ENCODE data around the gene KCNC1.

The KCNC1 gene

DNA sequence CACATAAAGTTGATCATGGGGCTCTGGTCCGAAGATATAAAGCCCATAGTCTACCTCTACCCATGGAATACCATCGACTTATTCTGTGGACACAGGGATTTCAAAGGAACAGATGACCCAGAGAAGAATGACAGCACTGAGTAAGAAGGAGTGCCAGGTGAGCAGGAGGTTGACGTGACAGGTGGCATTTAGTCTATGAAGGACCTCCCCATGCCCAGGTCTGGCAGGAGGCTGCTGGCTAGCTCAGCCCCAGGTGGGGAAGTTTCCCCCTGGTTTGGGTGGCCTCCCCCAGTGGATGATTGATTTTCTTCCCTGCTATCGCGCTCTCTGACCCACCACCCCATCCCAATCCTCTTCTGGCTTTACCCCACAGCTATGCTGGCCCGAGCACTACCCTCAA, 39.1 kb downstream of the KCNC1 start:
- no peak for DNase-seq (ENCODE audit: low read depth in 3 of 3)

DNA sequence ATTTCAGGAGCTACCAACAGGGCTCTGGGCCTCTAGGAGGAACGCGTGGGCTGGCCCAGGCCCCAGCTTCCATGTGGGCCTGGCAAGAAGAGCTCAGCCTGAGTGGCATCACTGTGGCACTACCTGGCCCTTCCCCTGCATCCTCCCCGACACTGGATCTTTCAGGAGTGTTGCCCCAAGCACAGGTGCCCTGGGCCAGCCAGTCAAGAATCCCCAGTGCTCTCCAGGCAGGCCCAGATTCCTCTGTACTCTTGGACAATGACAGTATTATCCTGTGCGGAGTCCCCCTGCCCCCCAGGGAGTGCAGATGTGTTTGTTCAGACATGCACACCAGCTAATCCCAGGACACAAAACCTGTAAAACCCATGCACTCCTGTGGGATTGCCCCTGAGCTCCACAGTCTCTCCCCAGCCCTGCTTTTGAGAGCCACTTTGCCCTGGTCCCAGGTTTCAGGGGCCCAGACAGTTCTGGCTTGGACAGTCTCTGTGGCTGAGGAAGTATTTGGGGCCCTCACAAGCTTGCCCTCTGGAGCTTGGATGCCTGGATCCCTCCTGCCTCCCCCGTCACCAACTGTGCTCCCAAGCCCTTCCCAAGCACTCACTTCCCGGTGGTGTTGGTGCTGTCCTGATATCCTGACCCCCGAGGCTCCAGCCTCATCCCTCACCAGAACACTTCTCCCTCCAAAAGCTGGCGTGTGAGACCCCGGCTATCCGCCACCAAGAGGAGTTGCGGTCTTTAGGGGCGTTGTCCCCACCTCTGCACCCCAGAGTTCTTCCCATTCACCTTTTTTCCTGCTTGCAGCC, 39.9 kb downstream of the KCNC1 start:
- no peak for DNase-seq (ENCODE audit: low read depth in 3 of 3)

DNA sequence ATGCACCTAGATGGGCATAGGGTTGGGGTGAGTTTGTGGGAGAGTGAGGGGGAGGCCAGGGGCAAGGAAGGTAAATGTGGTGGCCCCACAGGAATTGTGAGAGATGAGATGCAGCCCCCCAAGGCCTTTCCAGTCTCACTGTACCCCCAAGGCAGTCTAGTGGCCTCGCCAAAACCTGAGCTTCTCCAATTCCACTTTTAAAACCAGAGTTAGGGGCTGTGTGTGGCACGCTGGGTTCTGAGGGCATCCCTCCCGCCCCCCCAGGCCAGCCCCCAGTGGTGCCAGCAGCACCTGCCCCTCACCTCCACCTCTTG, 40.4 kb downstream of the KCNC1 start:
- no peak for DNase-seq (ENCODE audit: low read depth in 3 of 3)

DNA sequence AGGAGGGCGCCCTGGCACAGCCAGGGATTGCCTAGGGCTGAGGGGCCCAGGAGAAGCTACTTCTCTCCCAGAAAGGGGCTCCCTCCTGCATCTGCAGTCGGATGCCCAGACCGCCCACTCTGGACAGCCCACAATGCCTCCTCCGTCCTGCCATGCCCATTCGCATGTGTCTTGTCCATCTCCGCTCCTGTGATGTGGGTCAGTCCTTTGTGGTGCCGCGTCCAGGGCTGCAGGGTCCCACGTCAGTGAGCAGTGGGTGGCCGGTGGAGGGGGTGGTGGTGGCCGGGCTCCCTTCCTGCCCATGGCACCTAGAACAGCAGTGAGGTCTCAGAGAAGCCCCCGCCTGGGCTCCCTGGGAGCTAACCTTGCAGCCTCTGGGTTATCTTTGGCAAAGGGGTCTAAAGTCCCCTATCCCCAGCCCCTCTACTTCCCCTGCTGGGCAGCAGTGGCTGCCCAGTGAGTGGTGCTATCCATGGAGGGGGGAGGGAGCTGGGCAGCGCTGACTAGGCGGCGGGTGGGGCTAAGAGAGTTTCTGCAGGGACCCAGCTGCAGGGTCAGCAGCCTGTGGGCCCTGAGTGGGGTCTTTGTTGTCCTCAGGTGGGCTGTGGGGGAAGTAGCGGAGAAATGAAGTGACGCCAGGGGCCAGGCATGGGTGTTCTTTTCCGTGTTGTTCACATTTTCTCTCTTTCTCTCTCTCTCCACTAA, 41.1 kb downstream of the KCNC1 start:
- no peak for DNase-seq (ENCODE audit: low read depth in 3 of 3)

DNA sequence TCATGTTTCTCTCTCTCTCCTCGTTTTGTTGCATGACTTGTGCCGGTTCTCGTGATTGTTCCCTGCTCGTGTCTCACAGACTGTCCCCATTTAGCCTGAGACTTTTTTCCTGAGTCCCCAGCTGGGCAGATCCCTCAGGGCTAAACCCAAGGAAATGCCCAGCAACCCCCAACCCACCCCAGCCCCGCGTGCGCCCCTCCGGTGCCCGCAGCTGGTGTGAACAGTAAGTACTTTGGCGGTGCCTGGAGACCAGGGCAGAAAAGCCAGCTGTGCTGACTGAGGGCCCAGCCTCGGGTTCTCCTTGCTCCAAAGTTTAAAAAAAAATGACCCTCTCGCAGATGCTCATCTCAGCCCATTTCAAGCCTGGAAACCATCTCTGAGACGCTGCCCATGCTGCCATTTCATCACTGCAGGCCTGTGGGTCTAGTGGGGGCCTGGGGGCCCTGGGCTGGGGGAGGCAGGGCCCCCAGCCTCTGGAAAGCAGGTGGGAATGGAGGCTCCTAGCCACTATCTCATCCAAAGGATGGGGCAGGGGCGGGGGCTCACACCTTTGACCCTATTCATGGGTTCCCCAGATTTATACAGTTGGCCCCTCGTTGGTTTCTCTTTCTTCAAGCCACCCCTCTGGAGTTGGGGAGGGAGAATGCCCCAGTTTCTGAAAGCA, 41.8 kb downstream of the KCNC1 start:
- no peak for DNase-seq (ENCODE audit: low read depth in 3 of 3)

DNA sequence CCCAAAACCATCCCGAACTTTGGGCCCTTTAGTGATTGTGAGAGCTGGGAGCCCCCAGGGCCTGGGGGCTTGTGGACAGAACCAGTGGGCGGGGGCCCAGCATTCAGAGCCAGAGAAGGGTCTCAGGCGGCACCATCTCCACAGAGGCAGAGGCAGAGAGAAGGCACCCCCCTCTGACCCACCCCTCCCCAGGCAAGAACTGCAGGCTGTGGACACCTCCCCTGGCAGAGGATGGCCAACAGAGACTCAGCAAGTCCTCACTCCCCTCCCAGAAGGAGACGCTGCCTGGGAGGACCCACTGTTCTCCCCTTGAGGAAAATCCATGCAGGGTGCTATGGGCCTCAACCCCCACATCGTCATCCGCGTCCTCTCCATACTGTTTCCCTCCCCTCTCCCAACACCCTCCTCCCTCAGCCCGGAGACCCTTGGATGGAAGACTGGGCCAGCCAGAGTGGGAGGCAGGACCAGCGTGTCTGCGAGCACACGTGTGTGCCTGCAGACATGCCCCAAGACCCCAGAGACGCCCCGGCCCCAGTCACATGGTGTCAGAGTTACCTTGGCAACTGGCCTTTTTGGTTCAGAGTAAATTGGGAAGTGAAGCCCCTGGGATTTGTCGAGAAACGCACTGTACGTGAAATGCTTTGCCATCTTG, 42.6 kb downstream of the KCNC1 start:
- DNase-seq (ENCODE audit: low read depth in 3 of 3): no peak

DNA sequence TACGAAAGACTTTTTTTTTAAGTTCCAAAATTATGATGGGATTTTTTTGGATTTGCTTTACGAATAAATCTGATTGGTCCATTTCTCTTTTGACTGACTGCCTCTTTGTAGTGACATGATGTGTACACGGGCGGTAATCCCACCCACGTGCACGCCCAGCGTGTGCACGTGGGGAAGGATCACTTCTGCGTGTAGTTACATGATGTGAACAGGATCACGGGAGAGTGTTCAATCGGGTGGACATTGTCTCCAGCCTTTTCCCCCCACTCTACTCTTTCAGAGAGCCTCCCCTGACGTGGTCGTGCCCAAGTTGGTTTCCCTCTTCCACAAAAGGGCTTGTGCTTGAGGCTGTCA, 43.1 kb downstream of the KCNC1 start:
- DNase-seq (ENCODE audit: low read depth in 3 of 3): no peak

DNA sequence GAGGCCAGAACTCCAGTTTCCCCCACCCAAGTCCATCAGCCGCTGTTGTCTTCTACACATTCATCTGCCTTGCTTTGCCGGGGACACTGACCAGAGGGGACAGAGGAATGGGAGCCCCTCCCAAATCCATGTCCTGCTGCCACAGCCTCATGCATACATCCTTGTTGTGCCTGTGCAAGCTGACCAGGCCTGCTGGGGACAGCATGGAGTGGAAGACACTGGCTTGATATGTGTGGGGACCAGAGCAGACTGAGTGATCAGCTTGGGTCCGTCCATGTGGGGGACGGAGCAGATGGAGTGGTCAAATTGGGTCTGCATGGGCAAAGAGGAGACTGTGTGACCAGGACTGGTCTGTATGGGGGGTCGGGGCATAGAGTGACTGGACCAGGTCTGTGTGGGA, 43.8 kb downstream of the KCNC1 start:
- no peak for DNase-seq (ENCODE audit: low read depth in 3 of 3)

DNA sequence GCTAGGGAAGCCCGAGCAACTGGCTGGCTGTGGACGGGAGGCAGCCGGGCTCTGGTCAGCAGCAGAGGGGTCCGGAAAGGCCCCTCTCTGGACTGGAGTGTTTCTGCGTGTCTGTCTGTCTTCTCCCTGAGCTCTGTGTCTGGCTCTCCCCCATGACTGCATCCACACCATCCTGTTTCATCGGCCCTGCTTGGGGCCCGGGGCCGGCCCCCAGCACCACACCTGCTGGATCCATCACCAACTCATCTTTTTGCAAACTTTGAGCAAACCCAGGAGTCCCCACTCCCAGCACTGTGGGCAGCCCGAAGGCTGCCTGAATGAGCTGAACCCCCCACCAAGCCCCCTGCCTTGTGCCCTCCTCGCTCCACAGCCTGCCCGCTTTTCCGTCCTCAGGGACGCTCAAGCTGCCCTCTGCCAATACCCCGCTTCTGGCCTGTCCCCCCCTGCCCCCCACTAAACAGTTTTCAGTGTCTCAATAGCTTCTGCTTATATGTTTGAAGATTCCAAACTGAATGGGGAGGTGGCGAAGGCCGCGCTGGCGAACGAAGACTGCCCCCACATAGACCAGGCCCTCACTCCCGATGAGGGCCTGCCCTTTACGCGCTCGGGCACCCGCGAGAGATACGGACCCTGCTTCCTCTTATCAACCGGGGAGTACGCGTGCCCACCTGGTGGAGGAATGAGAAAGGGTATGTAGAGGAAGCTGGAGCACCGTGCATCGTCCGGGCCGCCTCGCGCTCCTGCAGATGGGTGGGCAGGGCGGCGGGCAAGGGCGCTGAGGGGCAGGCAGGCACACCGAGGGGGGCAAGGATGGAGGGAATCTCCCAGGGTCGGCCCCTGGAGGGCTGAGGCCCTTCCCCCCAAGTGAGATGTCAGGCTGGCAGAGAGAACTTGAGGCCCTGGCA, 44.6 kb downstream of the KCNC1 start:
- DNase-seq (ENCODE audit: low read depth in 3 of 3): no peak

DNA sequence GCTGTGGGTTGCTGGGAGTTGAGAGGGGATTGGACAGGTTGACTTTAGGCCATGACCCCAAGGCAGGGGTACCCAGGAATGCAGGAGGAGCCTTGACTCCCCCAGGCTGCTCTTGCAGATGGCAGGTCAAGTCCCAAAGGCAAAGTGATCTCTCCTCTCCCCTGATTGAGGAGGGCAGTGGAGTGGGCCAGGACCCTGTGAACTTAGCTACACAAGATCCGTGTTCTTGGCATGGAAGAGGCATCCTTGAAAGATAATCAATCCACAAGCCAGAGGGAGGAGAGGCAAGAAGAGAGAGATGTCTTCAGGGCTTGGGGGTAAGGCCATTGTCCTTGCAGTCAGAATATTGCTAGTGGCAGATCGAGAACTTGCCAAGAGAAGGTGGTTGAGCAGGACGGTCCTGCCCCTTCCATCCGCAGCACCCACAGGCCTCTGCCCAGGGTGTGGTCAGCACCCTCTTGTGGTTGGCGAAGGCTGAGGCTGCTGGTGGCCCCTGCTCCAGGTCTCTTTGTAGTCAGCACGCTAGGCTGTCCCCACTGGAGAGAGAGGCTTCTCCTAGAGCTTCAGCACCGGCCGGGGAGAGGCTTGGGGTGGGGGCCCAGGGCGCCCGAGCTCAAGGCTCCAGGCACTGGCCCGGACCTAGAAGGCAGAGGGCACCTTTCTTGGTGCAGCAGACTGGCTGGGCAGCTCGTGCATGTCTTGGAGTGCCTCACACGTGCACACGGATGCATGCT, 45.4 kb downstream of the KCNC1 start:
- no peak for DNase-seq (ENCODE audit: low read depth in 3 of 3)

DNA sequence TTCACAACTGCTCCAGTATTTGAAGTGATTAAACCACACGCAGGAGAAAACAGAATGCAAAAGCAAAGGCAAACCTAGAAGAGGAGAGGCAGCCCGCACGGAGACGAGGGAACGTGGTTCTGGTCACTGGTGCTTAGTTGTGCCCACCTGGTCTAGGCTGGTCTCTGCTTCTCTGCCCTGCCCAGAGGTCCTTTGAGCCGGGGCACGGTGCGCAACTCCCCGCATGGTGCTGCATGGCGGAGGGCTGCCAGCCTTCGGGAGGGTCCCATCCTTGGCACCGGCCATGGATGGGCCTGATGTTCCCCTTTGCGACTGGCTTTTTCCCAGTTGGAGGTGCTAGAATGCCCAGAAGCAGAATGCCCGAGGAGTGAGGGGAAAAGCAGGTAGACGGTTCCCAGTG, 46.1 kb downstream of the KCNC1 start:
- no peak for DNase-seq (ENCODE audit: low read depth in 3 of 3)

DNA sequence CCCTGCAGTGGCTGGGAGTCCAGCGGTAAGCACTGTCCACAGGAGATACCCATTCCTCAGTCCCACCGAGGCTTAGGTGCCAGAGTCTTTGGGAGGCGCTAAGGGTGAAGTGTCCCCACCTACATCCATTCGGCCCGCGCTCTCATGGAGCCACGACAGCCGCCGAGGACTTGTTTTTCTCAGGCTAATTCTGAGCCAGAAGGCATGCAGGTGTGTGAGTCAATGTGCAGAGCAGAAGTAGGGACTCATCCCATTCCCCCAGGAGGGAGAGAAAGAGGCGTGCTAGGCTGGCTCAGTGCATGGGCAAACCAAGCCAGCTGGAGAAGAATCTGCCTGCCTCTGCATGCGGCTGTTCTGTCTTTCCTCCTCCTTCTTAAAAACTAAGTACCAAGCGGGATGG, 46.6 kb downstream of the KCNC1 start:
- no peak for DNase-seq (ENCODE audit: low read depth in 3 of 3)

DNA sequence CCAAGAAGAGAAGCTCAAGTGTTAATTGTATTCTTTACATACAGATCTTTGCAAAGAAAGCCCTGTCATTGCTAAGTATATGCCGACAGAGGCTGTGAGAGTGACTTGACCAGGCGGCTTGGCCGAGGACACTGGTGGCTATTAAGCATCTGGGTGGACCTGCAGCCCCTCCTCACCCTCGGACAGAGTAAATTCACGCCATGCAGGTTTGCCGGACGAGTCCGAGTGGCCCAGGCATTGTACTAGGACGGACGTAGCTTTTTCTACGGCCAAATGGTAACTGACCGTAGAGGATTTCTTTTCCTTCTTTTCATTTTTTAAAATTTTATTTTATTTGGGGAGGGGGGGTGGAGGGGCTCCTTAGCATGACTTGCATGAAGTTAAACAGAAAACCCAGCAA, 47.0 kb downstream of the KCNC1 start:
- DNase-seq (ENCODE audit: low read depth in 3 of 3): no peak

DNA sequence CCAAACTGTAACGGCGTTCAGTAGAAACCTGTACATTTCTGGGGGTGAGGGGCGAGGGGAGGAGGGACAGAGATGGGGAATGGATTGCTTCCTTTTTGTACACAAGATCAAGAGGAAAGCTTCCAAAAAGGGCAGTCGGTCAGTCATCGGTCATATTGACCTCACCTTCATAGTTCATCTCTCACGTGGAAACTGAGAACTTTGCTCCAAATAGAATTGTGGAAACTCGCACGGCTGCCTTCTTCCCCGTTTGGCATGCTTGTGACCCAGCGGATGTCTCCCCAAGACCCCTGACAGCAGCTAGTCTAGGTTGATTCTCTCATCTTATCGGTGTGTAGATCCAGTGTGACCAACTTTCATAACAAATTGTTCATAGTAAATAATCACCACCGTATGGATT, 47.6 kb downstream of the KCNC1 start:
- no peak for DNase-seq (ENCODE audit: low read depth in 3 of 3)

DNA sequence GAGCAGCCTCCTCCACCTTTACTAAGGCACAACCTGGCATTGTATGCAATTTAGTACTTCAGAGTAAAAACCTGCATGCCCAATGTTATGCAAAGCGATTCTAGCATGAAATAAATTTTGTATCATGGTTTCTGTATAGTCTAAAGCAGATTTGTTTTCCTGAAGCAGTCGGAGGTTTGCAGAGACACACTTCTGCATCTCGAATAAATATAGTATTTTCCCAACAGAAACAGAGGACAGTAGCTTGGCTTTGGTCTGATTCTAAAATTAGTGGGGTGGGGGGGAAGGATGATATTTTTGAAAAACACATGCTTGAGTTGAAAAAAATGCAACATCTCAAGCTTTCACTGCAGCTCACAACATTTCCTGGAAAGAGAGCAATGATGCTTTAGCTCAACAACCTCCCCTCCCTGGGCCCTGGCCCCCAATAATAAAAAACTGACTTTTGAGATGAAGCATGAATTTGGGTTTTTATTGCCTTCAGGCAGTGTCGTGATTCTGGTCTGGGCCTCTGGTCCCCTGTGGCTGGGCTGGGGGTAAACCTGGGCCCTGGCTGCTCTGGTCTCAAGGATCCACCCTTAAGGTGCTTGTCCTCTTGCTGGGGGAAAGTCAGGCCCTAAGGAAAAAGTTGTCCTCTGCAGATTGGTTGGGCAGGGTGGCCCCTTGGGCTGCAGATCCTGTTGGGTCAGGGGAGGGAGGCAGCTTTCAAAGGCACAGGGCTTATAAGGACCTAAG, 48.2 kb downstream of the KCNC1 start:
- no peak for DNase-seq (ENCODE audit: low read depth in 3 of 3)

DNA sequence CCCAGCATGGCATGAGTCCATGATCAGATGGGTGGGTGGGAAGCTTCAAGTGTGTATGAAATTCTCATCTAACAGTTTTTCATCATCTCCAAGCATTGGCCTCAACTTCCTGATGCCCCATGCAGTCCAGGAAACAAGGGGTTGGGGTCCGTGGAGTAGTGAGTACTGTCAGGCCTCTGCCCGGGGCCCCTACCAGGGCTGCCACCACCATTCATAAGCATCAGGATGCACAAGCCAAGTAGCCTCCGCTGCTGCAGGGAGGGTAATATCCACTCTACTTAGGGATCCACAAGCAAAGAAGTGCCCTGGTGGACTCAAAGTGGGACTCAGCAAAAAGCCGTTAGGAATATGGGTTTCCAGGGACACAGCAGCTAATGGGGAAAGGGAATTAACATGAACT, 49.3 kb downstream of the KCNC1 start:
- no peak for DNase-seq (ENCODE audit: low read depth in 3 of 3)

DNA sequence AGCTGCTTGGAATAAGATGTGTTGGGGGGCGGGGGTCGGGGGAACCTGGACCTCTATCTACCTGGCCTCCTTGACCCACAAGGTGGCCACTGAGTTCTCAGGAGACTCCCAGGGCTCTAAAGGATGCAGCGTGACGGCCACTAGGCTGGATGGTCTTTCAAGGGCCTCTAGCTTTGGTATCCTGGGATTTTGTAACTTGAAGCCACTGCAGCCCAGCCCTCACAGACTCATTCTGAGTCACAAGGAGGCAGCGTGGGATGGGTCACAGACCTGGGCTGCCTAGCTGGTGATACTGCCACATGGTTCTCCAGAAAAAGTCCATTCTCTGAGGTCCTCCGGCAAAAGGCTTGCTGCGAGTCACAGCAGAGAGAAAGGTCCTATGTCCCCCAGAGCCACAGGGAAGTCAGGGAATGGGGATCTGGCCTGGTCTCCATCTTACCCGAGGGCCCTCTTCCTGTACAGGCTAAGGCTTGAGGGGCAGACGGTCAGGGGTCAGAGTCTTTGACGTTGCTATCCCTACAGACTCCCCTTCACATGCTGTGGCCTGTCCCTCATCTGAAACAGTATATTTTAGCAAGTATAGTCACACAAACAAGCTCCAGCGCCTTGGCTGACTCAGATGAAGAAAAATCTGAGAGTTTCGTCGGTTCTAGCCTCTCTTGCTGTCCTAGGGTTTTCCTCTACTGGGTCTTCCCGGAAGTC, 52.4 kb downstream of the KCNC1 start:
- DNase-seq (ENCODE audit: low read depth in 3 of 3): no peak

DNA sequence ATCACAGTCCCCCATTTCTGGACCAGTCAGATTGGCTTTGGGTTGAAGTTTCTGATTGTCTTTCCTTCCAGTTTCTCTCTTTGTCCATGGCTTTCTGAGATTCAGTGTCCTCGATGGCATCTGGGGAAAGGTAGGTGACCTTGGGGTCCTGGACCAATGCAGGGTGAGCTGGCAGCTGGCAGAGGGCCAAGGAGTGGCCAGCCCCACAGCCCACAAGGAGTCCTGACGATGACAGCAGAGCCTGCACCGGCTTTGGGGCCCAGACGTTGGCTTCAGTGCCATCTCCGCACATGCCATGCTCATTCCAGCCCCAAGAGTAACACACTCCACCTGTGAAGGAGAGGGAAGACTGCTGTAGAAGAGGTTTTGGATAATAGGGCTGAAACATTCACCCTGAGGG, 53.5 kb downstream of the KCNC1 start:
- DNase-seq (ENCODE audit: low read depth in 3 of 3): no peak

DNA sequence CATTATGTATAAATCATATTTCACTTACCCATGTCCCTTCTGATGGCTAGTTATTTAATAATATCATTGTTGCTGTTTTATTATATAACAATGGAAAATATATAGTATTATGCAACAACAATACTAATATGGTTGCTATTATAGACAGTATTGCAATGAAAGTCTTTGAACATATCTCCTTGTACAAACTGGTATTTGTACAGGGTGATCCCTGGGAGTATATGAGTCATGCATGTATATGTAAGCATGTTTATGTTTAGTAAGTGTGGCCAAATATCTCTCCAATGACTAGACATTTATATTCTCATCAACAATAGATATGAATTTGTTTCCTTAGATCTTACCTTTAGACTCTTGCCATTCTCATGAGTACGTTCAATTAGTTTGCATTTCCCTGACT, 55.9 kb downstream of the KCNC1 start:
- DNase-seq (ENCODE audit: low read depth in 3 of 3): no peak

DNA sequence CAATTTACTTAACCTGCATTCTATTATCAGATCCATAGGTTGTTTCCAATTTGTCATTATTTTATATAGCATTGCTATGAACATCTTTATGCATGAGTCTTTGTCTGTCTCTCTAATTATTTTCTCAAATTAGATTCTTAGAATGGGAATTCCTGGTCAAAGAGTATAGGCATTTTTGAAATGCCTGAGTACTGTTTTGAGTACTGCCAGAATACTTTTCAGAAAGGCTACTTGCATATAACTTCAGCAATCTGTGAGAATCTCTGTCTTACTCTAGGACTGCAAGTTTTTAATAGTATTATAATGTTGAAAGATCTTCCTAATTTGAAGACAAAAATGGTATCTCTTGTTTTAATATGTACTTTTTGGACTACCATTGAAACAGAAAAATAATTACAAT, 56.6 kb downstream of the KCNC1 start:
- DNase-seq (ENCODE audit: low read depth in 3 of 3): no peak
